Hepatocyte (in vitro differentiated cells): Measurements from ENCODE around the gene CAMK1G. TPM values are rescaled to one million over a fixed set of nuclear protein-coding genes. Genes with fewer than 3 reads are reported as not detected.

ENCODE experiments used
- DNase-seq: peaks from one replicate; pipeline ENCODE4 v3.0.0-alpha.2; 2016; ENCODE audit warnings: low spot score
- H2AFZ ChIP-seq: fragments of 200-600 bp; sonication (generic); 2 replicates; pipeline ENCODE4 v1.6.0; 2016; ENCODE audit warnings: antibody characterized with exemption, mild to moderate bottlenecking
- H3K27ac ChIP-seq: fragments of 200-600 bp; sonication (generic); 2 replicates; pipeline ENCODE4 v1.5.1; 2016; ENCODE audit warnings: mild to moderate bottlenecking
- H3K27me3 ChIP-seq: fragments of 200-600 bp; sonication (generic); 2 replicates; pipeline ENCODE4 v1.6.1; 2016
- H3K36me3 ChIP-seq: fragments of 200-600 bp; sonication (generic); replicated peaks from 2 replicates; pipeline ENCODE4 v1.5.1; 2016; ENCODE audit warnings: low read depth; ENCODE audit not compliant: insufficient read depth
- H3K4me1 ChIP-seq: fragments of 200-600 bp; sonication (generic); 2 replicates; pipeline ENCODE4 v1.5.1; 2016; ENCODE audit warnings: mild to moderate bottlenecking, moderate library complexity; ENCODE audit not compliant: insufficient read depth
- H3K4me2 ChIP-seq: fragments of 200-600 bp; sonication (generic); 2 replicates; pipeline ENCODE4 v1.6.0; 2016
- H3K4me3 ChIP-seq: fragments of 200-600 bp; sonication (generic); 2 replicates; pipeline ENCODE4 v1.5.1; 2016; ENCODE audit warnings: mild to moderate bottlenecking
- H3K79me2 ChIP-seq: fragments of 200-600 bp; sonication (generic); 2 replicates; pipeline ENCODE4 v1.6.0; 2017; ENCODE audit warnings: mild to moderate bottlenecking
- H3K9me2 ChIP-seq: fragments of 200-600 bp; sonication (generic); replicated peaks from 2 replicates; pipeline ENCODE4 v1.6.0; 2017; ENCODE audit warnings: mild to moderate bottlenecking; ENCODE audit not compliant: insufficient read depth
- H3K9me3 ChIP-seq: fragments of 200-600 bp; sonication (generic); 2 replicates; pipeline ENCODE4 v1.5.1; 2016; ENCODE audit warnings: low read depth, mild to moderate bottlenecking
- H4K20me1 ChIP-seq: fragments of 200-600 bp; sonication (generic); 2 replicates; pipeline ENCODE4 v1.6.0; 2016; ENCODE audit warnings: mild to moderate bottlenecking; ENCODE audit not compliant: insufficient read depth, poor library complexity, severe bottlenecking
- CTCF ChIP-seq: fragments of 200-600 bp; sonication (generic); IDR thresholded peaks from 2 replicates; pipeline ENCODE4 v1.5.1; 2016; ENCODE audit warnings: antibody characterized with exemption, mild to moderate bottlenecking; ENCODE audit not compliant: poor library complexity
- EZH2 ChIP-seq: fragments of 200-600 bp; sonication (generic); IDR thresholded peaks from 2 replicates; pipeline ENCODE4 v1.6.1; 2016; ENCODE audit warnings: antibody characterized with exemption, mild to moderate bottlenecking, borderline replicate concordance
- EZH2phosphoT487 ChIP-seq: fragments of 200-600 bp; sonication (generic); IDR thresholded peaks from one replicate; pipeline ENCODE4 v1.6.1; 2018; ENCODE audit warnings: antibody characterized with exemption, mild to moderate bottlenecking, low read depth, moderate library complexity; ENCODE audit not compliant: unreplicated experiment, severe bottlenecking
- WGBS: methylation state at CpG from one replicate; pipeline ENCODE4 v1.1.6; 2016; ENCODE audit warnings: low lambda C conversion rate; ENCODE audit errors: missing lambda C conversion rate; 5-methylcytosine and 5-hydroxymethylcytosine counted together
- polyA plus RNA-seq: library from polyadenylated mRNA; unstranded; fragments of >200 nt; fragmentation: Nextera tagmentation; extraction: Ambion mirVana; gene quantifications from 2 replicates; pipeline ENCODE4 v1.2.1, GENCODE V29; 2016
- total RNA-seq: library from RNA; depleted of rRNA; stranded (reverse); fragments of >200 nt; gene quantifications from 2 replicates; pipeline ENCODE4 v1.2.3, GENCODE V29; 2014

CAMK1G gene
- total and polyA plus RNA-seq, 2 experiments from 2014 or later = 1.1 to 1.2 TPM

- no peaks in the 10 kb centered on the region for H3K79me2 ChIP-seq
- H4K20me1 ChIP-seq = no peaks in the 10 kb centered on the region
- no peak overlapping the region for H3K4me3 ChIP-seq
- no peak overlapping the region for H2AFZ ChIP-seq
- no peak overlapping the region for H3K27ac ChIP-seq
- TF ChIP-seq CTCF = no peak
- no peak for TF ChIP-seq EZH2phosphoT487
- no peak for TF ChIP-seq EZH2
- H3K9me2 ChIP-seq = no peaks in the 10 kb centered on the region
- no peaks in the 10 kb centered on the region for H3K4me1 ChIP-seq
- peaks cover 7% of the 10 kb centered on the region for H3K27me3 ChIP-seq
- no peak for DNase-seq
- no peaks in the 10 kb centered on the region for H3K9me3 ChIP-seq
- H3K4me2 ChIP-seq = no peak overlapping the region
- no peaks in the 10 kb centered on the region for H3K36me3 ChIP-seq
- WGBS = 80% methylated on average over 5 of the region's 5 CpGs
These were observed 20.4 kb downstream of the CAMK1G start for GRCh38 chr1:209603877-209604276.

- Histone ChIP-seq H3K4me2 (no peak overlapping the region), H4K20me1 (no peaks in the 10 kb centered on the region), H3K9me2 (no peaks in the 10 kb centered on the region), H3K36me3 (no peaks in the 10 kb centered on the region), H3K27ac (peak overlapping the region; percentile 56), H3K9me3 (no peaks in the 10 kb centered on the region), H3K4me1 (no peaks in the 10 kb centered on the region), H3K79me2 (no peaks in the 10 kb centered on the region), H2AFZ (no peak overlapping the region), H3K4me3 (no peak overlapping the region), H3K27me3 (no peaks in the 10 kb centered on the region)
- WGBS = 57% methylated on average over 1 of the region's 1 CpG
- TF ChIP-seq EZH2phosphoT487 = no peak
- TF ChIP-seq CTCF = no peak
- TF ChIP-seq EZH2 = no peak
- DNase-seq = peak; percentile 68
These were observed 23.7 kb downstream of the CAMK1G start for GRCh38 chr1:209607102-209607794.

- Histone ChIP-seq H2AFZ (no peak overlapping the region), H3K4me3 (no peak overlapping the region), H3K36me3 (no peaks in the 10 kb centered on the region), H3K79me2 (no peaks in the 10 kb centered on the region), H3K27ac (peak overlapping the region; percentile 38), H3K4me2 (no peak overlapping the region), H4K20me1 (no peaks in the 10 kb centered on the region), H3K9me2 (no peaks in the 10 kb centered on the region), H3K4me1 (no peaks in the 10 kb centered on the region), H3K9me3 (no peaks in the 10 kb centered on the region), H3K27me3 (no peaks in the 10 kb centered on the region)
- TF ChIP-seq EZH2phosphoT487 (no peak), EZH2 (no peak), CTCF (no peak)
- 91% methylated on average over 8 of the region's 8 CpGs for WGBS
- no peak for DNase-seq
These were observed 24.3 kb downstream of the CAMK1G start for GRCh38 chr1:209607795-209608178.
